ENCODE data around the gene FDX1. TPM values are rescaled to one million over a fixed set of nuclear protein-coding genes. Genes with fewer than 3 reads are reported as not detected.

Gene FDX1
- total RNA-seq, 1 experiment from 2014 or later = 14.5 TPM

DNA sequence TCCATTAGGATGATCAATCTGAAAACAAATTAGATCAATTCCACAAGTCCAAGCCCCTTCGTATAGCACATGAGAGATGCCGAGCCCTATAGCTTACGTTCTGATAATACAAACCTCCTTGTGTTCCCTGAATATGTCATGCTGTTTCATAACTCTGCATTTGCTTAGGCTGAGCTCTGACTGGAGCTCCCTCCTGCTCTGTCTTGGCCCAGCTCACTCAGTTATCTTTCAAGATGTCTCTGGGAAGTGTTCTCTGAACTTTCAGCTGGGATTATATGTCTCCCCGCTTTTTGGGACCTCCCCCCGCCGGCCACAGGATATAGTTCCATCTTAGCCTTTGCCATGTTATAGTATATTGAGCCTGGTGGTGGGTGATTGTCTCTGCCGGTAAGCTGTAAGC is 44.0 kb downstream of the FDX1 start:
- Histone ChIP-seq H3K9ac (ENCODE audit: low read length) (no peak overlapping the region), H3K36me3 (ENCODE audit: control insufficient read depth in 1 of 2, insufficient read depth in 2 of 2, low read length in 2 of 2) (no peaks in the 10 kb centered on the region), H3K9me3 (ENCODE audit: control insufficient read depth in 1 of 2, insufficient read depth in 1 of 2, low read depth in 1 of 2, low read length in 2 of 2) (no peaks in the 10 kb centered on the region), H3K9me2 (ENCODE audit: insufficient read depth) (no peaks in the 10 kb centered on the region), H4K20me1 (ENCODE audit: insufficient read depth) (no peaks in the 10 kb centered on the region), H3K79me2 (ENCODE audit: insufficient read depth, low read length) (no peaks in the 10 kb centered on the region), H2AFZ (ENCODE audit: low read depth, low read length, poor library complexity, severe bottlenecking) (no peak overlapping the region), H3K27ac (ENCODE audit: low read depth, low read length) (no peak overlapping the region), H3K4me3 (replicated peaks in 1 of 2; ENCODE audit: low read depth in 1 of 2, low read length in 2 of 2) (no peak overlapping the region), H3K4me2 (ENCODE audit: low read length) (no peak overlapping the region), H3K27me3 (ENCODE audit: insufficient read depth, low read length) (no peaks in the 10 kb centered on the region), H3K4me1 (ENCODE audit: control insufficient read depth in 1 of 2, insufficient read depth in 2 of 2, low read length in 2 of 2) (peaks cover 4 to 20% of the 10 kb centered on the region in 2 experiments; a peak in 3 of 4 replicates)
- BruUV-seq (replicated peaks) = no TSS peak
- ChIA-PET RAD21 (ENCODE audit: low non-redundant PET in 1 of 2, low total read pairs in 2 of 2, uncharacterized antibody in 2 of 2, unreplicated experiment in 2 of 2) (no interaction called here), POLR2A (no interaction called here), CTCF (interaction anchor here (1.1 kb wide), 1 partner anchor 38 kb away, joined by 3 read pairs; no protein-coding TSS in a partner anchor)
- TF ChIP-seq EZH2phosphoT487 (IDR thresholded peaks at IDR 0.05; ENCODE audit: borderline replicate concordance) (no peak), CEBPB (IDR thresholded peaks at IDR 0.05; ENCODE audit: low read depth) (no peak), CBX3 (IDR thresholded peaks at IDR 0.05; ENCODE audit: low read depth) (no peak), ZNF274 (IDR thresholded peaks at IDR 0.05; ENCODE audit: low read depth, low read length) (no peak)
- TF ChIP-seq, protein P1, sequence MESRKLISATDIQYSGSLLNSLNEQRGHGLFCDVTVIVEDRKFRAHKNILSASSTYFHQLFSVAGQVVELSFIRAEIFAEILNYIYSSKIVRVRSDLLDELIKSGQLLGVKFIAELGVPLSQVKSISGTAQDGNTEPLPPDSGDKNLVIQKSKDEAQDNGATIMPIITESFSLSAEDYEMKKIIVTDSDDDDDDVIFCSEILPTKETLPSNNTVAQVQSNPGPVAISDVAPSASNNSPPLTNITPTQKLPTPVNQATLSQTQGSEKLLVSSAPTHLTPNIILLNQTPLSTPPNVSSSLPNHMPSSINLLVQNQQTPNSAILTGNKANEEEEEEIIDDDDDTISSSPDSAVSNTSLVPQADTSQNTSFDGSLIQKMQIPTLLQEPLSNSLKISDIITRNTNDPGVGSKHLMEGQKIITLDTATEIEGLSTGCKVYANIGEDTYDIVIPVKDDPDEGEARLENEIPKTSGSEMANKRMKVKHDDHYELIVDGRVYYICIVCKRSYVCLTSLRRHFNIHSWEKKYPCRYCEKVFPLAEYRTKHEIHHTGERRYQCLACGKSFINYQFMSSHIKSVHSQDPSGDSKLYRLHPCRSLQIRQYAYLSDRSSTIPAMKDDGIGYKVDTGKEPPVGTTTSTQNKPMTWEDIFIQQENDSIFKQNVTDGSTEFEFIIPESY (IDR thresholded peaks at IDR 0.05; ENCODE audit: extremely low read depth, insufficient replicate concordance, low read length) = no peak
- ATAC-seq = no peak
- no peak for DNase-seq (ENCODE audit: low read depth, low spot score)
- intact Hi-C loops (cut with micrococcal nuclease) = loop anchor here (10.0 kb wide), 1 partner anchor 951 kb away; no protein-coding TSS in a partner anchor

DNA sequence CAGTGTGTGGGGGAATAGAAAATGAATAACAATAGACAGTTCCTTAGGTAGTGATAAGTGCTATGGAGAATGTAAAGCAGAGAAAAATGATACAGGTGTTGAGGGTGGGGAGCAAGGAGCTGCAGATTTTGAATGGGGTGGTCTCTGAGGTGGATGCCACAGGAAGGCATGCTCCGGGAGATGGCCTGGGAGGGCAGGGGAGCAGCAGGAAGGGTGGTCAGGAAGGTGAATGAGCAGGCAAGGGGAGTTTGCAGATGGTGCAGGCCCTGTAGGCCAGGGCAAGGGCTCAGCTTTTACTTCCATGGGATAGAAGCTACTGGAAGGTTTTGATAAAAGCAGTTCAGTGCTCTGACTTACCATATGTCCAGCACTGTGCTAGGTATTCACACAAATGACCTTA is 44.8 kb downstream of the FDX1 start:
- H3K27me3 ChIP-seq (ENCODE audit: insufficient read depth, low read length) = no peaks in the 10 kb centered on the region
- peaks cover 4 to 20% of the 10 kb centered on the region in 2 experiments; a peak in 3 of 4 replicates for H3K4me1 ChIP-seq (ENCODE audit: control insufficient read depth in 1 of 2, insufficient read depth in 2 of 2, low read length in 2 of 2)
- intact Hi-C loops (cut with micrococcal nuclease) = loop anchor here (10.0 kb wide), 1 partner anchor 950 kb away; no protein-coding TSS in a partner anchor
- H3K9me2 ChIP-seq (ENCODE audit: insufficient read depth) = no peaks in the 10 kb centered on the region
- H3K9ac ChIP-seq (ENCODE audit: low read length) = no peak overlapping the region
- H3K4me2 ChIP-seq (ENCODE audit: low read length) = no peak overlapping the region
- TF ChIP-seq POLR2AphosphoS5 (IDR thresholded peaks at IDR 0.05; ENCODE audit: low read depth, low read length) = no peak
- TF ChIP-seq ZFX (IDR thresholded peaks at IDR 0.05) = no peak
- TF ChIP-seq, protein P2, sequence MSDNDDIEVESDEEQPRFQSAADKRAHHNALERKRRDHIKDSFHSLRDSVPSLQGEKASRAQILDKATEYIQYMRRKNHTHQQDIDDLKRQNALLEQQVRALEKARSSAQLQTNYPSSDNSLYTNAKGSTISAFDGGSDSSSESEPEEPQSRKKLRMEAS (IDR thresholded peaks at IDR 0.05) = no peak
- TF ChIP-seq, protein P3, sequence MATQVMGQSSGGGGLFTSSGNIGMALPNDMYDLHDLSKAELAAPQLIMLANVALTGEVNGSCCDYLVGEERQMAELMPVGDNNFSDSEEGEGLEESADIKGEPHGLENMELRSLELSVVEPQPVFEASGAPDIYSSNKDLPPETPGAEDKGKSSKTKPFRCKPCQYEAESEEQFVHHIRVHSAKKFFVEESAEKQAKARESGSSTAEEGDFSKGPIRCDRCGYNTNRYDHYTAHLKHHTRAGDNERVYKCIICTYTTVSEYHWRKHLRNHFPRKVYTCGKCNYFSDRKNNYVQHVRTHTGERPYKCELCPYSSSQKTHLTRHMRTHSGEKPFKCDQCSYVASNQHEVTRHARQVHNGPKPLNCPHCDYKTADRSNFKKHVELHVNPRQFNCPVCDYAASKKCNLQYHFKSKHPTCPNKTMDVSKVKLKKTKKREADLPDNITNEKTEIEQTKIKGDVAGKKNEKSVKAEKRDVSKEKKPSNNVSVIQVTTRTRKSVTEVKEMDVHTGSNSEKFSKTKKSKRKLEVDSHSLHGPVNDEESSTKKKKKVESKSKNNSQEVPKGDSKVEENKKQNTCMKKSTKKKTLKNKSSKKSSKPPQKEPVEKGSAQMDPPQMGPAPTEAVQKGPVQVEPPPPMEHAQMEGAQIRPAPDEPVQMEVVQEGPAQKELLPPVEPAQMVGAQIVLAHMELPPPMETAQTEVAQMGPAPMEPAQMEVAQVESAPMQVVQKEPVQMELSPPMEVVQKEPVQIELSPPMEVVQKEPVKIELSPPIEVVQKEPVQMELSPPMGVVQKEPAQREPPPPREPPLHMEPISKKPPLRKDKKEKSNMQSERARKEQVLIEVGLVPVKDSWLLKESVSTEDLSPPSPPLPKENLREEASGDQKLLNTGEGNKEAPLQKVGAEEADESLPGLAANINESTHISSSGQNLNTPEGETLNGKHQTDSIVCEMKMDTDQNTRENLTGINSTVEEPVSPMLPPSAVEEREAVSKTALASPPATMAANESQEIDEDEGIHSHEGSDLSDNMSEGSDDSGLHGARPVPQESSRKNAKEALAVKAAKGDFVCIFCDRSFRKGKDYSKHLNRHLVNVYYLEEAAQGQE (IDR thresholded peaks at IDR 0.05; ENCODE audit: low read depth) = no peak
- TF ChIP-seq FOSL1 (IDR thresholded peaks at IDR 0.05; ENCODE audit: low read depth) = no peak
- H3K4me3 ChIP-seq (replicated peaks in 1 of 2; ENCODE audit: low read depth in 1 of 2, low read length in 2 of 2) = no peak overlapping the region
- no peak overlapping the region for H2AFZ ChIP-seq (ENCODE audit: low read depth, low read length, poor library complexity, severe bottlenecking)
- H3K36me3 ChIP-seq (ENCODE audit: control insufficient read depth in 1 of 2, insufficient read depth in 2 of 2, low read length in 2 of 2) = no peaks in the 10 kb centered on the region
- no TSS peak for BruUV-seq (replicated peaks)
- H4K20me1 ChIP-seq (ENCODE audit: insufficient read depth) = no peaks in the 10 kb centered on the region
- ATAC-seq (no peak), DNase-seq (ENCODE audit: low read depth, low spot score) (no peak)
- no peaks in the 10 kb centered on the region for H3K9me3 ChIP-seq (ENCODE audit: control insufficient read depth in 1 of 2, insufficient read depth in 1 of 2, low read depth in 1 of 2, low read length in 2 of 2)
- POLR2A ChIA-PET = no interaction called here
- CTCF ChIA-PET = interaction anchor here (1.1 kb wide), 1 partner anchor 39 kb away, joined by 3 read pairs; no protein-coding TSS in a partner anchor
- RAD21 ChIA-PET (ENCODE audit: low non-redundant PET in 1 of 2, low total read pairs in 2 of 2, uncharacterized antibody in 2 of 2, unreplicated experiment in 2 of 2) = no interaction called here
- H3K27ac ChIP-seq (ENCODE audit: low read depth, low read length) = no peak overlapping the region
- no peaks in the 10 kb centered on the region for H3K79me2 ChIP-seq (ENCODE audit: insufficient read depth, low read length)

All from HCT116 (cell line).